ENCODE measurements around the gene EMILIN2. TPM values are rescaled to one million over a fixed set of nuclear protein-coding genes. Genes with fewer than 3 reads are reported as not detected.
"Not testable (repeated sequence)": the region's sequence is repeated elsewhere in the genome, so short reads cannot be mapped to it uniquely, and the experiment has no call there.

The EMILIN2 gene
- total RNA-seq, 1 donor from 2014 or later = 51.5 TPM

DNA sequence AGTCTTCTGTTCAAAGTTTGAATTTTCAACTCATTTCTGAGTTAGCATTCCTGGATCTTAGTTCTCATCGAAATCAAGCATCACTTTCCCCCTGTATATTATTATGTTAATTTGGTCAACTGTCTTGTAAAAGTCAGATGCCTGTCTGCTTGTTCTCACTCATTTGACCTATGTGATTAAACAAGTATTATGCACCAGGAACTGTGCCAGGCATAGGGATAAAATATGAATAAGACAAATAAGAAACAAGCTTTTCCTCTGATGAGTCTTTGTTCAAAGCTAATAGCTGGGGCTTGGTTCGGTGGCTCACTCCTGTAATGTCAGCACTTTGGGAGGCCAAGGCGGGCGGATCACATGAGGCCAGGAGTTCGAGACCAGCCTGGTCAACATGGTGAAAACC, 19.7 kb upstream of the EMILIN2 start:
- Histone ChIP-seq H3K4me1 (no peaks in the 10 kb centered on the region), H3K4me3 (no peak overlapping the region), H3K9me3 (no peaks in the 10 kb centered on the region), H3K27me3 (ENCODE audit: low read depth) (no peaks in the 10 kb centered on the region), H3K36me3 (no peaks in the 10 kb centered on the region), H3K27ac (no peak overlapping the region)
- DNase-seq (no peak), ATAC-seq (no peak)
- intact Hi-C loops (cut with DNase I) = no loop called here
- no peak for TF ChIP-seq CTCF (IDR thresholded peaks at IDR 0.05)

- H3K4me3 ChIP-seq; intact Hi-C loops (cut with DNase I); H3K27me3 ChIP-seq (ENCODE audit: low read depth); ATAC-seq; H3K9me3 ChIP-seq; DNase-seq; H3K27ac ChIP-seq; H3K36me3 ChIP-seq; H3K4me1 ChIP-seq: not testable (repeated sequence)
Measured at GRCh38 chr18:2836118-2836517, 10.7 kb upstream of the EMILIN2 start.

DNA sequence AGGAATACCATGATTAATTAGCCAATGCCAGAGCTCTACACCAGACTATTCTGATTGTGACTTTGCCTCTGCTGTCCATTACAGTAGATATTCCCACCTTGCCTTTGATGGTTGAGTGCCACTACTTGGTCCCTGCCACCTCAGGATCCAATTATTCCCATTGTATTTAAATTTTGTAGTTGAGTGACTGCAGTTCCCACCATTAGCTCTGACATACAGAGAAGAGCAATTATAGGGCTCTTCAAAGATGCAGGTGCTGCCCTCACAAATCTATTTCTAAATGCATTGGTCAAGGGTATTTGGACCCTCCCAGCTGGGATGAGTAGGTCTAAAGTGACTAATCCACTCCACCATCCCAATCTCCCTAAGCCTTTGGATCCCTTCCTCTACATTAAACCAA, 9.5 kb upstream of the EMILIN2 start:
- H3K4me1 ChIP-seq; H3K4me3 ChIP-seq; H3K9me3 ChIP-seq; H3K27ac ChIP-seq; H3K27me3 ChIP-seq (ENCODE audit: low read depth); H3K36me3 ChIP-seq; ATAC-seq; DNase-seq; intact Hi-C loops (cut with DNase I): not testable (repeated sequence)

- no peak for DNase-seq
- Histone ChIP-seq H3K9me3 (peaks cover 4% of the 10 kb centered on the region), H3K4me3 (no peak overlapping the region), H3K27me3 (ENCODE audit: low read depth) (no peaks in the 10 kb centered on the region), H3K27ac (no peak overlapping the region), H3K4me1 (no peaks in the 10 kb centered on the region), H3K36me3 (no peaks in the 10 kb centered on the region)
- intact Hi-C loops (cut with DNase I) = no loop called here
- TF ChIP-seq CTCF (IDR thresholded peaks at IDR 0.05) = no peak
- ATAC-seq = no peak
Measured at GRCh38 chr18:2839202-2839601, 7.6 kb upstream of the EMILIN2 start.

DNA sequence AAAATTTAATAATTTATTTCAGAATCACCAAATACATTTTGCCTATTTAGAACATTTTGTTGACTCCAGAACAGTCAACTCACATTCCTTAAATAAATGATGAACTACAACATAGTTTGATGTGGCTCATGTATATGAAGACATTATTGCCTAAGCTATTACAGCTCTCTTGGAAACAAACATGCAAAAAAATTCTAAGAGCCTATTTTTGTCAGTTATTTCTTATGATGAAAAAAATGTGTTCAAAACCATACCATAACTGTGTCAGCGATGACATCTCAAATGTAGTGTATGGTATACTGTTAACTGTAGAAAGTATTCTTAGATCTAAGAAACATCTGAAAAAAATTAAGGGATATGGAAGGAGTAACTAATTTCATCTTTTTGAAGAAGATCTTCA, 6.3 kb upstream of the EMILIN2 start:
- no peak for DNase-seq
- no peaks in the 10 kb centered on the region for H3K36me3 ChIP-seq
- intact Hi-C loops (cut with DNase I) = no loop called here
- no peaks in the 10 kb centered on the region for H3K27me3 ChIP-seq (ENCODE audit: low read depth)
- ATAC-seq = no peak
- no peak overlapping the region for H3K4me3 ChIP-seq
- peaks cover 4% of the 10 kb centered on the region for H3K9me3 ChIP-seq
- TF ChIP-seq CTCF (IDR thresholded peaks at IDR 0.05) = no peak
- no peak overlapping the region for H3K27ac ChIP-seq
- peaks cover 1% of the 10 kb centered on the region for H3K4me1 ChIP-seq

DNA sequence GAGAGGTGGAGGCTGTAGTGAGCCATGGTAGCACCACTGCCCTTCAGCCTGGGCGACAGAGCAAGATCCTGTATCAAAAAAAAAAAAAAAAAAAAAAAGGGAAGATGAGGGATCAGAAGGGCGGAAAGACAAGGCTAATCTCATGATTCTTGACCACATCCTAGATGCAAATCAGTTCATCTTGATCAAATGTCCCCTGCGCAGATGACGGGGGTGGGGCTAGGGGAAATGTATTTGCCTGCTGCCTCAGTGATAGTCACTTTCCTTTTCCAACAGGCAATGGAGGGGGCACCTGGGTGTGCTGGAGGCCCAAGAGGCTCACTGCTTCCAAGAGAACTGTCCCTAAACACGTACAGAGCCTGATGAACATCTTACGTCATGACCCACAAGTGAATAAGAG, 3.7 kb upstream of the EMILIN2 start:
- Histone ChIP-seq H3K27ac (no peak overlapping the region), H3K36me3 (no peaks in the 10 kb centered on the region), H3K9me3 (no peaks in the 10 kb centered on the region), H3K27me3 (ENCODE audit: low read depth) (peaks cover 22% of the 10 kb centered on the region), H3K4me1 (peaks cover 25% of the 10 kb centered on the region), H3K4me3 (no peak overlapping the region)
- DNase-seq = peak; percentile 61
- intact Hi-C loops (cut with DNase I) = no loop called here
- no peak for TF ChIP-seq CTCF (IDR thresholded peaks at IDR 0.05)
- no peak for ATAC-seq

- H3K4me3 ChIP-seq = no peak overlapping the region
- peak; percentile 49 to 61 for ATAC-seq
- no peaks in the 10 kb centered on the region for H3K9me3 ChIP-seq
- DNase-seq = no peak
- H3K4me1 ChIP-seq = peaks cover 37% of the 10 kb centered on the region
- H3K27ac ChIP-seq = peak overlapping the region; percentile 83
- TF ChIP-seq CTCF (IDR thresholded peaks at IDR 0.05) = no peak
- no peaks in the 10 kb centered on the region for H3K36me3 ChIP-seq
- intact Hi-C loops (cut with DNase I) = no loop called here
- H3K27me3 ChIP-seq (ENCODE audit: low read depth) = peaks cover 36% of the 10 kb centered on the region
Measured at GRCh38 chr18:2845172-2845571, 1.6 kb upstream of the EMILIN2 start.
